GM18499 (cell line): ENCODE results near the gene KRTAP5-10.
"Not testable (repeated sequence)": the region's sequence is repeated elsewhere in the genome, so short reads cannot be mapped to it uniquely, and the experiment has no call there.

Source experiments
- ATAC-seq: cut with Tn5 transposase; IDR thresholded peaks from one replicate; pipeline ENCODE4 v1.9.1; 2021; ENCODE audit warnings: moderate number of reproducible peaks; ENCODE audit not compliant: insufficient read depth, unreplicated experiment

Gene KRTAP5-10

GRCh38 chr11:71604798-71605488 is 39.6 kb downstream of the KRTAP5-10 start:
- not testable (repeated sequence) for ATAC-seq

GRCh38 chr11:71606853-71607519 is 41.6 kb downstream of the KRTAP5-10 start:
- not testable (repeated sequence) for ATAC-seq

- ATAC-seq: not testable (repeated sequence)
Observed at GRCh38 chr11:71607520-71608216, 42.3 kb downstream of the KRTAP5-10 start.

GRCh38 chr11:71608272-71608671 is 42.9 kb downstream of the KRTAP5-10 start:
- not testable (repeated sequence) for ATAC-seq

- not testable (repeated sequence) for ATAC-seq
Observed at GRCh38 chr11:71611218-71611910, 46.0 kb downstream of the KRTAP5-10 start.

GRCh38 chr11:71613931-71614330 is 48.6 kb downstream of the KRTAP5-10 start:
- not testable (repeated sequence) for ATAC-seq

GRCh38 chr11:71614366-71614917 is 49.1 kb downstream of the KRTAP5-10 start:
- ATAC-seq: not testable (repeated sequence)

GRCh38 chr11:71615003-71615402 is 49.6 kb downstream of the KRTAP5-10 start:
- not testable (repeated sequence) for ATAC-seq
